OCI-LY7 (cell line): Measurements from ENCODE around the gene LY6G6D.

Experiments
- EZH2phosphoT487 ChIP-seq: fragments of 200-600 bp; sonication (generic); IDR thresholded peaks from 2 replicates; pipeline ENCODE4 v1.6.1; 2018; ENCODE audit warnings: low read depth, borderline replicate concordance, mild to moderate bottlenecking, mixed run types, antibody characterized with exemption, low read length, moderate library complexity, mixed read lengths
- TF ChIP-seq, protein P1 (sequence below): fragments of 200-600 bp; sonication (generic); conservative IDR thresholded peaks from 2 replicates; pipeline ENCODE4 v1.5.1; 2014; ENCODE audit warnings: mild to moderate bottlenecking, antibody characterized with exemption, low read length, moderate library complexity, mixed read lengths

DNA sequence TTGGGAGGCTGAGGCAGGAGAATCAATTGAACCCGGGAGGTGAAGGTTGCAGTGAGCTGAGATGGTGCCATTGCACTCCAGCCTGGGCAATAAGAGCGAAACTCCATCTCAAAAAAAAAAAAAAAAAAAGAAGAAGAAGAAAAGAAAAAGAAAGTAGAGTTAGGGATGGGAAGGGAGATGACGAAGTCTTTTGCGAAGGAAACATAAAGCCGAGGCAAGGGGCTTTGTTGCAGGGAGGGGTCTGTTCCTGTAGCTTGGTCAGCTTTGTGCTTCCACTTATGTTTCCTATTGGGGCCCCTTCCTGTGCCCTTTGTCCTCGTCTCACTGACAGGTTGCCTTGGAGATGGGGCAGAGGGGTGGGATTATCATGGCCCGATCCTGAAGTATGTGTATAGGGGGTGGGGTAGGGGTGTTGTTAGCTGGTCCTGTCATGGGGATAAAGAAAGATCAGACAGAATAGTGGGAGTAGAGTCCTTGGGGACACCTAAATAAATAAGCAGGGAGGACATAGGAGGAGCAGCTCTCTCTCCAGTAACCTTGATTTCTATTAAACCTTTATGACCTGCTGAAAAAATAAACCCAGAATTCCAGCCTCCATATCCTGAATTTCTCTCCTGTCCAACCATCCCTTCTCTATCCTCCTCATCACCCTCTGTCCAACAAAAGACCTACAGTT lies 22.3 kb downstream of the LY6G6D start:
- TF ChIP-seq, protein P1, sequence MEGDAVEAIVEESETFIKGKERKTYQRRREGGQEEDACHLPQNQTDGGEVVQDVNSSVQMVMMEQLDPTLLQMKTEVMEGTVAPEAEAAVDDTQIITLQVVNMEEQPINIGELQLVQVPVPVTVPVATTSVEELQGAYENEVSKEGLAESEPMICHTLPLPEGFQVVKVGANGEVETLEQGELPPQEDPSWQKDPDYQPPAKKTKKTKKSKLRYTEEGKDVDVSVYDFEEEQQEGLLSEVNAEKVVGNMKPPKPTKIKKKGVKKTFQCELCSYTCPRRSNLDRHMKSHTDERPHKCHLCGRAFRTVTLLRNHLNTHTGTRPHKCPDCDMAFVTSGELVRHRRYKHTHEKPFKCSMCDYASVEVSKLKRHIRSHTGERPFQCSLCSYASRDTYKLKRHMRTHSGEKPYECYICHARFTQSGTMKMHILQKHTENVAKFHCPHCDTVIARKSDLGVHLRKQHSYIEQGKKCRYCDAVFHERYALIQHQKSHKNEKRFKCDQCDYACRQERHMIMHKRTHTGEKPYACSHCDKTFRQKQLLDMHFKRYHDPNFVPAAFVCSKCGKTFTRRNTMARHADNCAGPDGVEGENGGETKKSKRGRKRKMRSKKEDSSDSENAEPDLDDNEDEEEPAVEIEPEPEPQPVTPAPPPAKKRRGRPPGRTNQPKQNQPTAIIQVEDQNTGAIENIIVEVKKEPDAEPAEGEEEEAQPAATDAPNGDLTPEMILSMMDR: no peak
- no peak for TF ChIP-seq EZH2phosphoT487
